Uterus (tissue), 2 donors: ENCODE data around the gene JPH4.

Experiments
- POLR2A ChIP-seq, 2 donors: fragments of 450-650 bp; IDR thresholded peaks; one replicate each; pipeline ENCODE4 v1.6.1; 2016; ENCODE audit warnings: antibody characterized with exemption in 2 of 2, mild to moderate bottlenecking in 1 of 2, moderate library complexity in 1 of 2
- TF ChIP-seq, protein P1 (sequence below), 4 experiments: fragments of 200-600 bp in 2 of 4; fragments of 450-650 bp in 2 of 4; sonication (generic) in 2 of 4; IDR thresholded peaks; one replicate each; pipeline ENCODE4 v1.5.1; 2016 to 2019; ENCODE audit warnings: antibody characterized with exemption in 4 of 4, mild to moderate bottlenecking in 2 of 4, moderate library complexity in 1 of 4

DNA sequence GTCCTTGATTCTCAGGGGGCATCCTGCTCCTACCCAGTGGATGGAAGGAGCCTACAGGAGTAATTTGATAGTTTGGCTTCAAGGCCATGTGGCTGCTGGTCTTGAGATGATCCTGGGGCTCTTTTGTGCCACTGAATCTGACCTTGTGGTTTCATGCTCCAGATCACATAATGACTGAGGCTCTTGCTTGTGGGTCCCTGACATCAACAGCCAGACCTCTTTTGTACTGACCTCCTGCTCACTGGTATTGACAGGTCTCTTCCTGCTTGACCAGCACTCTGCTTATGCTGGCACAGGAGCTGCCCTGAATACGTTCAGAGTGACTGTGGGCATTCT is 23.2 kb upstream of the JPH4 start:
- TF ChIP-seq, protein P1, sequence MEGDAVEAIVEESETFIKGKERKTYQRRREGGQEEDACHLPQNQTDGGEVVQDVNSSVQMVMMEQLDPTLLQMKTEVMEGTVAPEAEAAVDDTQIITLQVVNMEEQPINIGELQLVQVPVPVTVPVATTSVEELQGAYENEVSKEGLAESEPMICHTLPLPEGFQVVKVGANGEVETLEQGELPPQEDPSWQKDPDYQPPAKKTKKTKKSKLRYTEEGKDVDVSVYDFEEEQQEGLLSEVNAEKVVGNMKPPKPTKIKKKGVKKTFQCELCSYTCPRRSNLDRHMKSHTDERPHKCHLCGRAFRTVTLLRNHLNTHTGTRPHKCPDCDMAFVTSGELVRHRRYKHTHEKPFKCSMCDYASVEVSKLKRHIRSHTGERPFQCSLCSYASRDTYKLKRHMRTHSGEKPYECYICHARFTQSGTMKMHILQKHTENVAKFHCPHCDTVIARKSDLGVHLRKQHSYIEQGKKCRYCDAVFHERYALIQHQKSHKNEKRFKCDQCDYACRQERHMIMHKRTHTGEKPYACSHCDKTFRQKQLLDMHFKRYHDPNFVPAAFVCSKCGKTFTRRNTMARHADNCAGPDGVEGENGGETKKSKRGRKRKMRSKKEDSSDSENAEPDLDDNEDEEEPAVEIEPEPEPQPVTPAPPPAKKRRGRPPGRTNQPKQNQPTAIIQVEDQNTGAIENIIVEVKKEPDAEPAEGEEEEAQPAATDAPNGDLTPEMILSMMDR (IDR thresholded peaks at IDR 0.05) = no peak
- TF ChIP-seq POLR2A (IDR thresholded peaks at IDR 0.05) = no peak
